Stimulated activated CD8-positive, alpha-beta memory T cell treated with anti-CD3 and anti-CD28 coated beads, Interleukin-12 subunit alpha, Interleukin-12 subunit beta, amount 100 ng/mL, for 1 hour (primary cell): Measurements from ENCODE around the gene AAGAB.

Experiments used
- DNase-seq: peaks from one replicate; pipeline ENCODE4 v3.0.0-alpha.2; 2020; ENCODE audit warnings: low read depth

The AAGAB gene

DNA sequence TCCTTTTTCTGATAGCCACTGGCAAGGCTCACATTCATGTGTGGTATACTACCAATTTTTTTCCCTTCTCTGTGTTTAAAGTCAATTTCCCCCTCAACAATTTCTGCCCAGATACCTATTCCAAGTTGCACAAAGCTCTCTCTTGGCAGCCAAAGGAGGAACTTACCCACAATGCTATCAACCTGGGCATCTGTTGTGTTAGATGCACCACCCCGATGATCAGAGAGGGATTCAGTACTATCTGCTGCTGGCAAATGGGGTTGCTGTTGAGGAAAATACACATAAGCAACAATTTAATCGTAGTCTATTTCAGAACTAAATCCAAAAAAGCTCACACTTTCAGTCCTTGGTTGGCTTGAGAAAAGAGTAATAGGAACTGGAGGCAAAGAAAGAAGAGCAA, 46.1 kb downstream of the AAGAB start:
- DNase-seq: no peak

DNA sequence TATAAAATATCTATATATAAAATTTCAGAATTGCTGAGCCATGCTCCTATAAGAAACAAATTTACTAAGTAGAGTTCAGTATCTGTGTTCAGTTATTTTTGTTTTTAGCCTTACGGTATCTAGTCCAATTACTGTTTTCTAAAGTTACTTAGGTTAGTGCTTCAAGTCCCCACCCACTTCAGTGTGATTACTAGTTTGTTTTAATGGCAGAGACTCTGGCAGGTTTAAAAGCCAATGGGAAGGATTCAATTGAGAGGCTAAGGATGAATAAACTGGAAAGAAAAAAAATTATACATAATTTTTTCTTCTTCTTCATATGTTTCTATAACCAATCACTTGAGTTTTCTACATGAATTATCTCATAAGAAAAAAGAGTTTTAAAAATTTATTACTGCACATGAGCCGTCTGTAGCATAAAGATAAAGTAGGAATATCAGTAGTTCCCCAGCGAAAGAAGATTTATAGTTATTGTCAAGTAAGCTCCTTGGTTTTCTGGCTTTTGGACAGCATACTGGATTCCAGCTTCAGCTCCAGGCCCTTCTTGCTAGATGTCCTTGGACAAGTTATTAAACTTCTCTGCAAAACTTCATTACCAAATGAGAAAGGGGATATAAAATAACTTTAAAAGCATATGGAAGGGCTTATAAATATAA, 46.8 kb downstream of the AAGAB start:
- DNase-seq: no peak

DNA sequence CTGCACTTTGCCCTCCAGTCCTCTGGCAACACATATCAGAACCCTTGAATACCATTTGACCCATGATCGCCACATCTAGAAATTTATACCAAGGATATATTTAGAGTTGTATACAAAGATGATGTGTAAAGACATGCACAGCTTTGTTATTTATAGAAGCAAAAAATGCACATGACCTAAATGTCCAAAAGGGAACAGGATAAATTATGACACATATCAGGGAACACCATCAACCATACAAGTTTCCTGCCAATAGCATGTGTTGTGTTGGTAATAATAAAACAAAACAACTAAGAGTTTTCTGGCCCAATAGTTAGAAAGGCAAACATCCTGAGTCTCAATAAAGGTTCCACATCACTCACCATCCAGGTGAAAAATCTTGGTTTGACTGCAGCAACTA, 51.5 kb downstream of the AAGAB start:
- DNase-seq: no peak

DNA sequence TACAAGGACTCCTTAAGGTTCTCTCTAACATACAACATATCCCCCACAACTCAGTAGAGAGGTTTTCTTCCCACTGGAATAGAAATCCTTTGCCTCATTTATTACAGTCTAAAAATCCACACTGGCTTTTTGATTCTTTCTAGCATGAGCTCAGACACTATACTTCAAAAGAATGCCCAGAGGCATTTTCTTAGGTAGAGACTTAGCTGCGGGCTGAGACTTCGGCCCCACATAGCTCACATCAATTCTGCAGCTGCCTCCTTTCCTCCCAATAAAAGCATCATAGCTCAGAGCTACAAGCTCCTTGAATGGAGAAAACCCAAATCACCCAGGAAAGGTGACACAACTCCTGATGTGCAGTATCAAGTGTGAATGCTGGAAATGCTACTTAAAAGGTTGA, 52.4 kb downstream of the AAGAB start:
- DNase-seq: no peak

DNA sequence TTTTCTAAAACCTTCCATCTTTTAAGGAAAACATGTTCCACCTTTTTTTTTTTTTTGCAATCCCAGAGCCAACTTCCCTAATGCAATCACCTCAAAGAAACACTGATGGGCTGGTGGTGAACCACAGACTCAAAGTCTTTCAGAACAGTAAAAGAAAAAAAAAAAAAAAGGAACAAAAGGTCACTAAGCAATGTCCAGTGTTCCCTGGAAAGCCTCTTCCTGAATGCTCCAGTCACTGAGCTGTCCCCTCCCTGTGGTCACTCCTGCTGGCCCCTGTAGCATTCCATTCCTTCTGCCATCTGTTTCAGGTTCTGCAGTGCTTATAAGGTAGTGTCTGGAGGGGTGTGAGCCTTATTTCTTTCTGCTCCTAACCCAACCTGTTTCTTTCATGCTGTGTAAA, 53.3 kb downstream of the AAGAB start:
- no peak for DNase-seq

DNA sequence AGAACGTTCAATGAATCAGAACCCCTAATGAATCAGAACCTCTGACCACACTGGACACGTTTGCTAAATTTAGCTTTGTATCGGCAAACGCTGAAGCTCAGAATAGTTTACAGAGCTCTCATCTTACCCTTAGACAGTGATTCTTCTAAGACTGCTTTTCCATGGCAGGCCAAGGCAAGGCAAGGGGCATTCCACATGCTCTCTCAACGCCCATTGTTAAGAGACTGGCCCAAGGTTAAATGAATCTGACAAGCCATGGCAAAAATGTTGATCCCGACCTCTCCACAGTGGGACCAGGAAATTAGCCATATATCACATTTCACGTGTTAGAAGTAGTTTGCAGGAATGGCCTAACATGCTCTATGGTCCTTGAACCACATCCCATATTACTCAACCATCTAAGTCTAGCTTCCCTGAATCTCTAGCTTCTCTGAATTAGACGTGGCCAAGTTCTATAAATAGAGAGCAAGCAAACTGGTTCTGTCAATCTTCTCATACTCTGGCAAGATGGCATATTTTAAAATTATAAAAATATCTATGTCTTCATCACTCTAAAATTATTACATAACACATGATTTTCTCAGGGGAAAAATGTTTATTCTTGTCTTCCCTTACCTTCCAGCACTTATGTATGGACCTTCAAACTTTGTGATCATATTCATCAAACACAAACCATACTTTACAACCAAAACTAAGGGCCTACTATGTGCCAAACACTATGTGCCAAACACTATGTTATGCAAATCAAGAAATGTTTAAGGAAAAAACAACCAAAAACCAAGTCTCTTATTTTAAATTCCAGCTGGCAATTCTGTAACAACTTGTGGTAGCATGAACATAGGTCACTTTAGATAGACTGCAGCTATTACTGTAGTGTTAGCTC, 54.3 kb downstream of the AAGAB start:
- DNase-seq: no peak

DNA sequence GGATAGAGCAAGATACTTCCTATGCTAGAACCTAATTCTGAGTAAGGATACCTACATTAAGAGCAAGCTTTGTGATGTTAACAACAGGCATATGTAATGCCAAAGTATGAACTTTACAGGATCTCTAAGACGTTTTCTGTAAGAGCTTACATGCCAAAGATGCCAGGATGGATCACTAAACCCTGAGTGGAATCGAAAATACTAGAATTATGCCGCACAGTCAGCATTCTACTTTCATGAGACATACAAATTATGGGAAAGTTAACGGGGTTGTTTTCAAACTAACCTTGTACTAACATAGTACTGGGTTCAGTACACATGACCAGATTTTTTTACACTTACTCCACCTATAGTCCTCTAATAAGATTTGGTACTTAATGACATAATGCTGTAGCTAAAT, 55.1 kb downstream of the AAGAB start:
- no peak for DNase-seq

DNA sequence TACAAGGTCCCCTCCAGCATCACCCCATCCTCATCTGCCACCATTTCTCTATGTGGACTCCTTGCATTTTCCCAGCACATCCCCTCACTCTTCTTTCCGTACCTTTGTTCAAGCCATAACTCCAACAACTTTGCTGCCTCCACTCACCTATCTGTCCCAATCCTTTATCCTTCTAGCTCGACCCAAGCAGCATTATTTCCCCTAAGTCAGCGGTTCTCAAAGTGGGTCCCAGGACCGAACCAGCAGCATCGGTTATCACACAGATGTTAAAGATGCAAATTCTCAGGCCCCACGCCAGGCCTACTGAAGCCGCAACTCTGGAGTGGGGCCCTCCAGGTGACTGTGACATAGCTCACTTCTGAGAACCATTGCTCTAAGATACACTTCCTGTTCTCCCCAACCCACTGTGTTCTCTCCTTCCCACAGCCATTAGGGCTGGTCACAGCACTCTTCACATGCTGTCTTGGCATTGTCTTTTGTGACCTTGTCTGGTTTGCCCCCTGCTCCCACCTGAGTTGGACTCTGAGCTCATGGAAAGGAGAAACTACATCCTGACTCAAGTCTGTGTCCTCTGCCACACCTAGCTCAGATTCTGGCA, 56.2 kb downstream of the AAGAB start:
- DNase-seq: no peak

DNA sequence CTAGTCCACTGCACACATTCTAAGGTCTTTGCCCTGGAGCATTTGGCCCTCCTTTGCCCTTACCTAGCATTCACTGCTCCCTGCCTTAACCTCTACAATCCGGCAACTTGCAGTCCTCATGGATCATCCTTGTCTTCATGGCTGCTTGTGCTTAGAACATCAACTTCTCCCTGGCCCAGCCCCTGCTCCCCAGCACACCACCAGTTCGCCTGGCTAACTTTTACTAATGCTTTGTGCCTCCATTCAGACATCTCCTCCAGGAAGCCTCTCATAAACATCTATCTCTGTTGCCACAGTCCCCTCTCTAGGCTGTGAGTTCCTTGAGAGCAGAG, 57.1 kb downstream of the AAGAB start:
- DNase-seq: no peak

DNA sequence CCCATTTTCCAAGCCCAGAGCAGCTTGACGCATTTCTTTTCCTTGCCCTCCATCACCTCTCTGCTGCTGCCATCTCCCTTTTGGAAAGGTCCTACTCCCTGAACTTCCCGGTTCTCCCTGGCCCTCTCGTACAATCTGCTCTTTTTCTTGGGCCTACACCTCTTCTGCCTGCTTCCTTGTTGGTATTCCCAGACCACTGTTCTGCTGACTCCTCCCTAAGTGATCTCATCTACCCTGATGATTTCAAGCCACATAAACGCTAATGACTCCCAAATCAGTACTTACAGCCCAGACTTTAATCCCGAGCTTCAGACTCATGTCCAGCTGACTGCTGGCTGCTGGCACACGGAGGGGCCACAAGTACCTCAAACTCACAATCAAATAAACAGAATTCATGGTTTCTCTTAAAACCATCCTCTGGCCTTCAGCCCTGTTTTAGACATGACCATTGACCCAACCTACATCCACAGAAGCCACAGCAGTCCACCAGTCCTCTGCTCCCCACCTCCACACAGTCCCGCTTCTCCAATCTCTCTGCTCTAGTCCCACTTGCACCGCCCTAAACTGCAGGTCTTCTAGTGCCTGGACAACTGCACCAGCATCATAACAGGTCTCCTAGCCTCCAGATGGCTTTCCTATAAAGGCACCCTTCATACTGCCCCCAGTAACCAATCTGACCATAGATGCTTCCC, 57.6 kb downstream of the AAGAB start:
- no peak for DNase-seq

DNA sequence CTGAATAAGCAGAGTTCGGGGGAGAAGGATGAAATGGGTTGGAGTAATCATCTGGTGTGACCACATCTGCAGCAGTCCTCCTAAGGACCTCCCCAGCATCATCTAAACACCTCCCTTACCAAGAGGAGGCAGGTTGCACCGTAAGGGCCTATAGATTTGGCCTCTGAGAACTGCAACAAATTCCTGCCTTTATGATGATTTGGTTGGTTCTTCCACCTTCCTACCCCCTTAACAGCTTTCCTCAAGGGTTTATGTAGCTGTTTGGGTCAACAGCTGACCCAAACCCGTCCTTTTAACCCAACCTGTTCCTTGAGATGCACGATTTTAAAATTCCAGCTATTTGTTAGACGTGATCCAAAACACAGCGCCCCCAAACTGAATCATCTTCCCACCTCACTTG, 58.2 kb downstream of the AAGAB start:
- DNase-seq: no peak

DNA sequence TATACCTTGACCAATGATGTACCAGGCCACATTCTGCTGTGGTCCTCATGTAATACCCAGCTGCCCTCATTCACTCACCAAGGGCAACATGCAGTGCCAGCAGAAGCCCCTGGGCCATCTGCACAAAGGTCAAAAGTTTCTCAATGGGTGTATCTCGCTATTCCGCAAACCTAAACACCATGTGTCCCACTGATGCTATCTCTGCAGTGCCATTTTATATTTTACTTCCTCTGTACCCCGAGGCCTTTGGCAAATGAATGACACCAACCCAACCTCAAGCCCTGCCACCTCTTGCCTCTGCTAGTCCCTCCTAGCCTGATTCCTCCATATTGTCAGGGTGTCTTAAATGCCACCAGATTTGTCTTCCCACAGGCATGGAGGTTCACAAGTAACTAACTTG, 59.2 kb downstream of the AAGAB start:
- DNase-seq: no peak

DNA sequence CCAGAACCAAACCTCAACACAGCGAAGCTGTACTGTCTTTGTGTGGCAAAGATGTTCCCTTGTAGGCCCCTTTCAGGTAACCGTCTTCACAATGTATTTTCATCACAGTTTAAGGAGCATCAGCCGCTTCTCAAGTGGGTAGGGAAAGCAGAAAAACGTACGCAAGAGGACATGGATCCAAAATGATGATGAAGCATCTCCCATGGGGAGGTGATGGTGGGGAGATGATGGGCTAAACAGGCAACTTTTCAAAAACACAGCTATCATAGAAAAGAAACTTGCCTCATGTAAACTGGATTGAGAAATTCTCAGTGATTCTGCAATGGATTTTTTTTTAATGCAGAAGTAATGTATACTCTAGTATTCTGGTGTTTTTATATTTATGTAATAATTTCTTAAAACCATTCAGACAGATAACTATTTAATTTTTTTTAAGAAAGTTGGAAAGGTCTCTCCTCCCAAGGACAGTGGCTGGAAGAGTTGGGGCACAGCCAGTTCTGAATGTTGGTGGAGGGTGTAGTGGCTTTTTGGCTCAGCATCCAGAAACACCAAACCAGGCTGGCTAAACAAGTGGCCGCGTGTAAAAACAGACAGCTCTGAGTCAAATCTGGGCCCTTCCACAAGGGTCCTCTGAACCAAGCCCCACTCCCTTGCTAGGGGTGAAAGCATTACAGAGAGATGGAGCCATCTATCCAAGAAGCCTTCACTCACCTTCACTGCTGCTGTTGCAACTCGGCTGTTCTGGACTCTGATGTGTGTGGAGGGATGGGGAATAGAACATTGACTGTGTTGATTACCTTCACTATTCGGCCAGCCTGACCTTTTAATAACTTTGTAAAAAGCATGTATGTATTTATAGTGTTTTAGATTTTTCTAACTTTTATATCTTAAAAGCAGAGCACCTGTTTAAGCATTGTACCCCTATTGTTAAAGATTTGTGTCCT, 60.0 kb downstream of the AAGAB start:
- no peak for DNase-seq

DNA sequence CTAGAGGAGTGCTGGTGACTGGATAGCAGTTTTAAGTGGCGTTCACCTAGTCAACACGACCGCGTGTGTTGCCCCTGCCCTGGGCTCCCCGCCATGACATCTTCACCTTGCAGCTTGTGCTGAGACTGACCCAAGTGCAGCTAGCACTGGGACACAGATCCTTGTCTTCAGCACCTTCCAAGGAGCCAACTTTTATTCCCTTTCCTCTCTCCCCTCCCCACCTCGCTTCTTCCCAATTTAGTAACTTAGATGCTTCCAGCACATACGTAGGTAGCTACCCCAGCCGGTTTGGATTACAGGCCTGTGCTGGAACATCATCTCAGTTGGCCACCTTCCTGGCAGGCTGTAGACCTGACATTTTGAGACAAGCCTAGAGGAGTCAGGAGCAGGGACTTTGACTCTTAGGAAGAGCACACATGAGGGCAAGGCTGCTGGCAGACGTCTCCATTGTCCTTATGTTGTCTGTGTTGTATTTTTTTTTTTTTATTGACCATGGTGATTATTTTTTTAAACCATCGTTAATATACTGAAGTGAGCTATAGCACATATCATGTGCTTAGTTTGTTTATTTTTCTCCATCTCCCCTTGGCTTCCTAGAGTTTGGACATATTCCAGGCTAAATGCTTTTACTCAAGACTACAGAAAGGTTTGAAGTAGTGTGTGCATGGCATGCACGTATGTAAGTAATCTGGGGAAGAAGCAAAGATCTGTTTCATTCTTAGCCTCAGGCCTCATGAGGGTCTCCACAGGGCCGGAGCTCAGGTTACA, 61.1 kb downstream of the AAGAB start:
- DNase-seq: no peak

DNA sequence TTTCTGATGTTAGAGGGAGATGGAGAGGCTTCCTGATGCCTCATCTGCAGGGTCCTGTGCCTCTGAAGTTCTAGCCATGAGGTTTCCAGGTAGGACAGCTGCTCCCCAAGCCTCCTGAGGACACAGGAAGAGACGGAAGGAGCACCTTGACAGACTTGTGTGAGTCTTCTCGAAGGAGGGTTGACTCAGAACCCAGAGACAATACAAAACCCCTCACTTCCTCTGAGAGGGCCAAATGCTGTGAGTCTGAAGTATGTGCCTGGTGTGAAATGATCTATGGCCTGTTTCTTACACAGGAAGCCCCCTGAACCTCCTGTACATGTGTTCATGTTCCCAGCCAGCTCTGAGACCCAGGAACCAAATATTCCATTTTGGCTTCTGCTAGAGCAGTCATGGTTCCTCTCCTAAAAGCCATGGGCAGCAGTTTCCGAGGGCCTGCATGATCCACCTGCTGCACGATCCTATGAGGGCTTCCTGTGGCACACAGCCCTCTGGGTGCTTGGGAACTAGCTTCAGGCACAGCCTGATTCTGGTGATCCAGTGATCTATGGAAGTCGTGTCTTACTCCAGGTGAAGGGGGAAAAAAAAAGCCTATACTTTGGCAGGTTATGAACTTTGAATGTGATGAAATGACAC, 62.2 kb downstream of the AAGAB start:
- DNase-seq: no peak

DNA sequence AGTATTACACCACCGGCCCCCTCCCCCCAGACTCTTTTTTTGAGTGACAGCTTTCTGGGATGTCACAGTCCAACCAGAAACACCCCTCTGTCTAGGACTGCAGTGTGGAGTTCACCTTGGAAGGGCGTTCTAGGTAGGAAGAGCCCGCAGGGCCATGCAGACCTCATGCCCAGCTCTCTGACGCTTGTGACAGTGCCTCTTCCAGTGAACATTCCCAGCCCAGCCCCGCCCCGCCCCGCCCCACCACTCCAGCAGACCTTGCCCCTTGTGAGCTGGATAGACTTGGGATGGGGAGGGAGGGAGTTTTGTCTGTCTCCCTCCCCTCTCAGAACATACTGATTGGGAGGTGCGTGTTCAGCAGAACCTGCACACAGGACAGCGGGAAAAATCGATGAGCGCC, 63.6 kb downstream of the AAGAB start:
- DNase-seq: no peak

DNA sequence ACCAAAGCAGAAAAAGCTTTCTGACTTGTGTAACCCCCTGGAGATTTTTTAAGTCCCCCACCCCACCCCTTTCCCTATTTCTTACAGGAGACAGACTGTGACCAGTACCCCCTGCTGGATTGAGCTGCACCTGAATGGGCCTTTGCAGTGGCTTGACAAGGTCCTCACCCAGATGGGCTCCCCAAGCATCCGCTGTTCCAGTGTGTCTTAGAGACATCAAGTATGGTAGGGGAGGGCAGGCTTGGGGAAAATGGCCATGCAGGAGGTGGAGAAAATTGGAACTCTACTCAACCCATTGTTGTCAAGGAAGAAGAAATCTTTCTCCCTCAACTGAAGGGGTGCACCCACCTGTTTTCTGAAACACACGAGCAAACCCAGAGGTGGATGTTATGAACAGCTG, 64.1 kb downstream of the AAGAB start:
- no peak for DNase-seq

DNA sequence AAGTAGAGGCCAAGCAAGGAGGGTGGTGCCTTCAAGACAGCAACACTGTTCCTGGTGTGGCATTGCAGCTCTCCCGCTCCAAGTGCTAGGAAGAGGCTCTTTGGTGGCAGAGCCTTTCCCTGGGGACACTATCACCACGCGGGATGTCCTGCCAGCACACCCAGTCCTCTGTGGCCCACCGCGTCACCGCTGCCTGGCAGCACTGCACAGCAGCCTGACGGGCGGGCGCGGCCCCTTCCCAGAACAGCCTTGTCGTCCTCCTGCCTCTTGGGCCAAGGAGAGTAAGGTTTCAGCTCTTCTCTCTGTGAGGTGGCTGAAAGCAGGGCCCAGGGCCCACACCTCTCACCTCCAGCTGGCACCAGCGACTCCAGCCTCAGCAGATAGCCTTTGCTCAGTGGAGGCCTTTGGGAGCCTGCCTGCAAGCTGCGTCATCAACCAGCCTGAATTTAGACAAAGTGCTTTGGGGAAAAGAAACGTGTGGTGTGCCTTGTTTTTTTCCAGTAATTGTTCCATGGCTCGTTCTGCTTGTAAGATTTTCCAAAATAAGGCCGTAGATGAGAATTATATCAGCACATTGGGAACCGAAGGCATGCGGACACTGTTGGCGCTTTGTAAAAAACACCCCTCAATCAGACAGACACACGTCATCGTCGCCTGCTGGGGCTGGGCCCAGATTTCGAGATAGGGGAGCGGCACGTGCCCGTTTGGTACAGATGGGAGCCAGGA, 65.0 kb downstream of the AAGAB start:
- no peak for DNase-seq

DNA sequence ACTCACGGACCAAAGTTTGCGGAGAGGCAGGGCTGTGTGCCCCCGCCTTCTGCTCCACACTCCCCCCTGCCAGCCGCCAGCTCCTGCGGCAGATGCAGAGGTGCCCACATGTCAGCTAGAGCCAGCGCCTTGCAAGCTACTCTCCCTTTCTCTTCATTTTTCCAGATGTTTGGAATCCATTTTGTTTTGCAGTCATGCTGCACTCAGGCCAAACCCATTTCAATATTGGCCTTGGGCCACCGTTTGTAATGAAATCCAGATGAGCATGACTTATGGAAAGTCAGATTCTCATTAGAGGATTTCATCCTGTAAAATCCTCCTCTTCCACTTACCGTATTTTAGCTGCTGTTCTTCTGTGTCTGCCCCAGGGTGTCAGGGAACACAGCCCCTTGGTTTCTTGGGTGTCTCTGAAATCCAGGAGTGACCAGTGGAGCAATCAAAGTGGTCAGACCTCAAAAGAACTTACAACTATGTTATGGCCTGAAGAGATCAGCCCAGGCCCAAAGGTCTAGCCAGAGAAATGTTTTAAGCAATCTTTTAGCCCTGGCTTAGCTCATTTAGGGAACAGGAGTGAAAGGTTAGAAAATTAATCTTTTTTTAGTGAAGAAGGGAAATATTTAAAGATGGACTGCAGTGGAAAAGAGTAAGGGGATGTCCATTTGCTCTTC, 65.8 kb downstream of the AAGAB start:
- no peak for DNase-seq
